HG02885 (cell line): ENCODE measurements around the gene RIC8A.
A peak's percentile ranks its signal among the peaks of the same experiment; 100 is the strongest.
"Not testable (repeated sequence)": the region's sequence is repeated elsewhere in the genome, so short reads cannot be mapped to it uniquely, and the experiment has no call there.

Experiments used
- ATAC-seq: cut with Tn5 transposase; IDR thresholded peaks from one replicate; pipeline ENCODE4 v1.9.1; 2021; ENCODE audit warnings: mild to moderate bottlenecking; ENCODE audit not compliant: unreplicated experiment, poor library complexity

Gene RIC8A

DNA sequence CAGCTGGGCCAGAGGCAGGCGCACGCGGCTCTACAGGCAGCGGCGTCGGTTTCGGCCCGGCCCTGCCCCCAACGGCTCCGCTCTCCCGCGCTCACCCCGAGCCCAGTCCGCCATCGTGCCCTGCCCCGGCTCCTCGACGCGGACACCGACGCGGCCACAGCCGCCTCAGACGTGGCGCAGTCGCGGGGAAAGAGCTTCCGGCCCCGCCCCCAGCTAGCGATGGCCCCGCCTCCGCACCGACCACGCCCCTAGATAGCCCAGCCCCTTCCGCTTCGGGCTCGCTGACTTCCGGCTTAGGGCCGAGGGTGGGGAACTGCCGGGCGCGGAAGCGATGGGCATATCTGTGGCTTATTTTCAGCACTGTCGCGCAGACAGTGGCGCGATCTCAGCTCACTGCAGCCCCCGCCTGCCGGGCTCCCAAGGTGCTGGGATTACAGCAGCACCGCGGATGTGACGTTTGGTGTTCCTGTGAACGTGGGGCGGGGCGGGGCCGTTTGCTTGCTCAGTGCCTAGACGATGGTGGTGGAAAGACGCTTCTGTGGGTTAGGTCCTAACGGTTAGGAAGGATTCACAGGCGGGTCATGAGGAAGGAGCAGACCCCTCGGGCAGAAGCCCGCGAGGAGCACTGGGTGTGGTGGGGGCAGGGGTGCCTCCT lies at the start of gene RIC8A, which contains the start of gene BET1L:
RIC8A (plus strand) TSS at position 501 of the 655 bp plus-strand sequence. CDS start 1,147 bp downstream, outside the sequence.
BET1L (minus strand) TSS at position 192 of the 655 bp plus-strand sequence; CDS start at position 114, 78 bp downstream.
- peak; percentile 85 for ATAC-seq

DNA sequence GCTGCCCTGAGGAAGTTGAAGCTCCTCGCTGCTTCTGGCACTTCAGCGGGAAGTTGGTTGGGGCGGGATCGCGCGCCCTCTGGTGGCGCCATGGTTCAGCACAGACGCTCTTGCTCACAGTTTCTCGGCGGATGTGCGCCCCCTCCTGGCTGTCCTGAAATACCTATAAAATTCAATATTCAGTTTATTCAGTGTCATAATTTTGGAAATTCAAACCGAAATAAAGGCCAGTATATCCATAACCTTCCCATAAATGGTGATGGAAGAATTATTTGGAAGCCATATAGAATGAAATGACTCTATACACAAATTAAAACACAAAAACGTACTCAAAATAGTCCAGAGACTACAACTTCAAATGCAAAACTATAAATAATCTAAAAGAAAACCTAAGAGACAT lies 27.3 kb upstream of the RIC8A start:
- ATAC-seq = not testable (repeated sequence)

DNA sequence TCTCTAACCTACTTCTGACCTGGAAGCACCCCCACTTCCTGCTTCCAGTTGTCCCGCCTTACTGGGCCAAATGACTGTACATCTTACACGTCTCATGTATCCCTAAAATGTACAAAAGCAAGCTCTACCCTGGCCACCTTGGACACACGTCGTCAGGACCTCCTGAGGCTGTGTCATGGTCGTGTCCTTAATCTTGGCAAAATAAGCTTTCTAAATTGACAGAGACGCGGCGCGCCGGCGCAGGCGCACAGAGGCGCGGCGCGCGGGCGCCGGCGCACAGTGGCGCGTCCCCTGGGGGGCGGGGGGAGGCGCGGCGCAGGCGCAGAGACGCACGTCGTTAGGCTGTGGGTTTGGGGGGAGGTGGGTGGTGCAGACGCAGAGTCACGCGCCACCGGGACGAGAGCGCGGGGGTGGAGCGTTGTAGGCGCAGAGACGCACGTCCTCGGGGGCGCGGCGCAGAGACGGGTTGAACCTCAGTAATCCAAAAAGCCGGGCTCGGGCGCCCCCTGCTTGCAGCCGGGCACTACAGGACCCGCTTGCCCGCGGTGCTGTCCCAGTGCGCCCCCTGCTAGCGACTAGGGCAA lies 18.2 kb upstream of the RIC8A start:
- ATAC-seq = not testable (repeated sequence)

DNA sequence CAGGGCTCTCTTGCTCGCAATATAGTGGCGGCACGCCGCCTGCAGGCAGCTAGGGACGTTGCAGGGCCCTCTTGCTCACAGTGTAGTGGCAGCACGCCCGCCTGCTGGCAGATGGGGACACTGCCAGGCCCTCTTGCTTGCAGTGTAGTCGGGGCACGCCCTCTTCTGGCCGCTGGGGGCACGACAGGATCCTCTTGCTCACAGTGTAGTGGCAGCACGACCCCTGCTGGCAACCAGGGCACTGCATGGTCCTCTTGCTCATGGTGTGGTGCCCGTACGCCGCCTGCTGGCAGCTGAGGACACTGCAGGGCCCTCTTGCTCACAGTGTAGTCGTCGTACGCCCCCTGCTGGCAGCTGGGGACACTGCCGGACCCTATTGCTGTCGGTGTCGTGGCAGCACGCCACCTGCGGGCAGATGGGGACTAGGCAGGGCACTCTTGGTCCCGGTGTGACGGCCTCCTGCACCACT lies 17.6 kb upstream of the RIC8A start:
- peak; percentile 84 for ATAC-seq

DNA sequence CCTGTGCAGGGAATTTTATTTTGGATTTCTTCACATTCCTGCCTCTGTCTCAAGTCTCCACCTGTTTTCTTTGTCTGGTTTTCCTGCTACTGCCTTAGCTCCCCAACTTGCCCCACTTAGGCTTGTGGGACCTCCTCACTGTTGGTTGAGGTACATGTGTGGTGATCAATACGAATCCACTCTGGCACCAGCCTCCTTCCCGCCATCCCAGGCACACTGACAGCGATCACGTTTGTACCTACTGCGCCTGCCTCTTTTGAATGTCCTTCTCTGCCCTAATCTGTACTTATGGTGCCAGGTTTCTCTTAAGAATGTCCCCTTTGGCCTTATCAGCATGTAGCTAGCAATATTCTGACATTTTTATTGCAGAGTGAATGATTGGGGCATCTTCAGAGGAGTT lies 17.0 kb upstream of the RIC8A start:
- ATAC-seq = not testable (repeated sequence)

DNA sequence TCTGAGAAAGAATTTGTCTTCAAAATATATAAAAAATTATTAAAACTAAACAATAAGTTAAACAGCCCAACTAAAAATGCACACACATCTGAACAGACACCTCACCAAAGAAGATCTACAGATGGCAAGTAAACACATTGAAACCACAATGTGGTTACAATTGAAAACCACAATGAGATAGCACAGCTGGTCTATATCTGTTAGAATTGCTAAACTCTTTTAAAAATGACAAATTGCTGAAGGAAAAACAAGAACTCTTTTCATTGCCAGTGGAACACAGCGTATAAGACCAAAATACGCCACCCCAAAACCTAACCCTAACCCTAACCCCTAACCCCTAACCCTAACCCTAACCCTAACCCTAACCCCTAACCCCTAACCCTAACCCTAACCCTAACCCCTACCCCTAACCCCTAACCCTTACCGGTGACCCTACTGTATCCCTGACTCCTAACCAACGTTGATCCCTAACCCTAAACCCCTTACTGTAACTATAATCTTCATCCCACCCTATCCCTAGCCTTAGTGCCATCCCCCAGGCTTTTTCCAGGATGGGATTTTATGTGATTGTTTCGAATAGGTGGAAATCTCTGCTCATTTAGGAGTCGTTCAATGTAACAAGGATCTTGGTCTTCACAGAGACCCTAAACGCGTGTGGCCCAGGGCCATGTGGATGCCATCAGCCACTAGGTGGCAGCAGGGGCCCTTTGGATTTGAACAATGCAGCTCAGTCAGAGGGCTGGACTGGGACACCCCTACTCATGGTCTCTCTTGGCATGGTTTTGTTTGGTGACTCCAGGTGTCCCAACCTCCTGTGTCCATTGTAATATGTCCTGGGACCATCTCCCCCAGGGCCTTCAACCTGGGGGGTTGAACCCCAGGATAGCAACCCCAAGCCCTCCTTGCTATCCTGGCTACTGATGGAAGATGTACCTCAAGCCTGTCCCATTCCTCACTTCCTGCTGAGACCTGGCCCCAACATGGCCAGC lies 15.7 kb upstream of the RIC8A start:
- ATAC-seq = not testable (repeated sequence)

DNA sequence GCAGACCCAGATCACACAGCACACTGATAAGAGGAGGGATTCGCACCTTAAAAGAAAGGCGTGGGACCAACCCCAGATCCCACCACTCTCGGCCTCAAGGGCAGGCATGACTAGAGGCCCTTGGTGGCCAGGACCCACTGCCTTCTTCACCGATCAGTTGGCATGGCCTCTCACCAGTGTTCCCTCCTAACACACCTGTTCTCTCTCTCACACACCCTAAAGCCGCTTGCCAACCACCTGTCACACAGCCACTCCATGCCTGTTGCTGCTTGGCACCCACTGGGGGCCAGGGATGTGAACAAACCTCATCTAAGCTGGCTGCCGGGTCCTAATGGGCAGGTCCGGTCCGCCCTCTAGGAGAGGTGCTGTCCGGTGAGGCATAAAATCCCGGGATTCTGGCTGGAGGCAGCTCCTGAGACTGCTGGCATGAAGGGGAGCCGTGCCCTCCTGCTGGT lies 14.8 kb upstream of the RIC8A start, which contains the start of gene SCGB1C1:
SCGB1C1 (plus strand) TSS at position 405 of the 455 bp plus-strand sequence; CDS start at position 427, 22 bp downstream.
- ATAC-seq = not testable (repeated sequence)

DNA sequence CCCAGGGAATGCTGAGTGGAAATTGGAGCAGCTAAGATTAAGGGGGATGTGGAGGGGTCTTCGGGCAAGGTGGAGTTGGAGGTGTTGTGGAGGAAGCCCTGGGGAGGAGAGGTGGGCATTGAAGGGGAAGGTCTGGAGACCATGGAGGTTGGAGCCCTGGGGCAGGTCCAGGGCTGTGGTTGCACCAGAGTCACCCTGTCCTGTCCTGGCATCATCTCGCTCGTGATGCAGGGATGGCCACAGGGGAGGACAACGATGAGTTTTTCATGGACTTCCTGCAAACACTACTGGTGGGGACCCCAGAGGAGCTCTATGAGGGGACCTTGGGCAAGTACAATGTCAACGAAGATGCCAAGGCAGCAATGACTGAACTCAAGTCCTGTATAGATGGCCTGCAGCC lies 14.0 kb upstream of the RIC8A start:
- ATAC-seq = not testable (repeated sequence)

DNA sequence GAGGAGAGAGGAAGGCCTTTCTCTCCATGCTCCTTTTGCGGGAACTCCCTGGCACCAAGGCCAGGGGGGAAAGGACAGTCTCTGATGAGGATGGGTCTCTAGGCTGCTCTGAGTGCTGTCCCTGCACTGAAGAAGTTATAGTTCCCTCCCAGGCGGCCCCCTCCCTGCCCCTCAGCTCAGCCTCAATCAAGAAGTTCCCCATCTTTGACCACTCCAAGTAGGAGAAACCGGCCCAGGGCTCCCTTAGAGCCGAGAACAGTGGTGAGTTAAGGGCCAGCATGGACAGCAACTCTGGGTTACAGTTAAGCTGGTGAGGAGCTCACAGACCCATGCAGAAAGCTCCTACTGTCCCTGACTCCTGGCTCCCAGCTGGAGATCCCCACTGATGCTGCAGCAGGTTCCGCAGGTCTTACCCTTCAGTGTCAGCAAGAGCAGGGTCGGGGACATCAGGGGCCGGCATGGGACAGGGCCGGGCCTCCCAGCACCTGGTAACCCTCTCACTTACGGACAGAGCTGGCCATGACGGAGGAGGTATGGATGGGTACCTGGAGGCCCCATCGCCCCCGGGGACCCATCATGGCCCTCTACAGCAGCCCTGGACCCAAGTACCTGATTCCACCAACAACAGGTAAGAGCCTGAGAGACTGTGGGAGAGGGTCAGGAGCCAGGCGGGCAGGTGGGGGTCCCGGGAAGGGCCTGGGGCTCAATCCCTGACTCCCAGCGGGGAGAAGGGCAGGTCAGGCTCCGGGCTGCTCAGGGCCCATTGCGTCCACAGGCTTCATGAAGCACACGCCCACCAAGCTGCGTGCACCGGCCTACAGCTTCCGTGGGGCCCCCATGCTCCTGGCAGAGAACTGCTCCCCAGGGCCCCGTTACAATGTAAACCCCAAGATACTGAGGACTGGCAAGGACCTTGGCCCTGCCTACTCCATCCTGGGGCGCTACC lies 10.4 kb upstream of the RIC8A start:
- no peak for ATAC-seq

DNA sequence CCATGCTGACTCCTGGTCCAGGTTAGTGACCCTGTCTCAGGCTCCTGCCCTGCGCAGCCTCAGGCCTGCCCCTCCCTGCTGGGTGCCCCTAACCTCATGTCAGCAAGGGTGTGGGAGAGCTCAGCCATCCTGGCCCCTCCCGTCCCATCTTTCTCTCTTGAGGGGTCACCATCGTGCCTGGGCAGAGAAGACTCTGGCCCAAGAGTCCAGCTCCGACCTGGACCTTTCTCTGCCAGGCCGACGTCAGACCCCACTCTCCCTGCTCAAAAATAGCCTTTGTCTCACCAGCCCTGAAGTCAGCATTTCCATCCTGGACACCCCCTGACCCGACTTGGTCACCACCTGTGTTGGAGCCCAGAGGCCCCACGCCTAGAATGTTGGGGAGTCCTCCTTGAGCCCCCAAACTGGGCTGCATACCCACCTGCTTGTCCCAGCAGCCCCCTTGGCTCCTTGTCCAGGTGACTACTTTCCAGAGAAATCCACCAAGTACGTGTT lies 9.7 kb upstream of the RIC8A start:
- no peak for ATAC-seq

DNA sequence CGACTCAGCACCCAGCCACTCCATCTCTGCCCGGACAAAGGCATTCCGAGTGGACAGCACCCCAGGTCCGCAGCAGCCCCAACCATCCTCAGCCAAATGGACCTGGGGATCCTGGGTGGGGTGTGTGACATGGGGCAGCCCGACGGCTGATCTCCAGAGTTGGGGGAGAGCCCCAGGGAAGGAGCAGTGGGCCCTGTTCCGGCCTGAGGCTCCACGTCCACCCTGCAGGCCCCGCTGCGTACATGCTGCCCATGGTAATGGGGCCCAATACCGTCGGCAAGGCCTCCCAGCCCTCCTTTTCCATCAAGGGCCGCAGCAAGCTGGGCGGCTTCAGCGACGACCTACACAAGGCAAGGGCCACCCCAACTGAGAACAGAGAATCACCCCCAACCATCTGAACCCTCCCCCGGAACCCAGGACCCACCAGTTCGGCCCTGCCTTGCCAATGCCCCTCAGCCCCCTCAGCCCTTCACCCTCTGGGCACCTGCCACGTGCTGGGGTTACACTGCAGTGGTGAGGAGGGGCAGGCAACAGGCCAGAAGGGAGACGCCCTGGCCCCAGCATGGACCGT lies 9.2 kb upstream of the RIC8A start:
- no peak for ATAC-seq

DNA sequence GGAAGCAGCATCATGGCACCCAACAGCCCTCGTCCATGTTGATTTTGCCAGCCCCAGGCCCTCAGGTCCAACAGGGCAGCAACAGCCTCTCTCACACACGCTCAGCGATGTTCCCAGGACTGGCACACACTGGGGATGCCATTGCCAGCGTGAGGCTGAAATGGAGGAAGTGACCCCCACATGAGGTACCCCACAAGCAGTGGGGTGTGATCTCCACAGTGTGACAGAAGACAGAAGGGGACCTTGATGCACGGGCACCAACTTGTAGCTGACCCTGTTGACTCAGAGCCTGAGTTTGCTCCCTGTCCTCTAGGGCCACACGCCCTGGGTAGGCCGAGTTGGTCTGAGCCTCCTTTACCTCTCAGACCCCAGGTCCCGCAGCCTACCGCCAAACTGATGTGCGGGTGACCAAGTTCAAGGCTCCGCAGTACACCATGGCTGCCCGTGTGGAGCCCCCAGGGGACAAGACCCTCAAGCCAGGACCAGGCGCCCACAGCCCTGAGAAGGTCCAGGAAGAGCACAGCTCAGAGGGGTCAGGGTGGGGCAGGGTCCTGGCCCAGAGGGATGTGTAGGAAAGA lies 8.4 kb upstream of the RIC8A start:
- ATAC-seq = no peak

DNA sequence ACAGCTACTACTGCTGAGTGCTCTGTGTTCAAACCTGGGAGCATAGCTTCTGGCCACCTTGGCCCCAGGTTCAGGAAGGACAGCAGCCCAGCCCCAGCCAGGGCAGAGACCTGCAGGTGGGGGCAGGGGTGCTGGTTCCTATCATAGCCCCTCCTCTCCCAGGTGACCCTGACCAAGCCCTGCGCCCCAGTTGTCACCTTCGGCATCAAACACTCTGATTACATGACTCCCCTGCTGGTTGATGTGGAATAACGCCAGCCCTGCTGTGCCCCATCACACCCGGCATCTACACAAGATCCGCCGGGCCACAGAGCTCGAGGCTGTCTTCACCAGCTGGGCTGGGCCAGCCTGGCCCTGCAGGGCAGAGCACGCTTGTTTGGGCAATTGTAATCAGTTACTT lies 7.7 kb upstream of the RIC8A start:
- no peak for ATAC-seq

DNA sequence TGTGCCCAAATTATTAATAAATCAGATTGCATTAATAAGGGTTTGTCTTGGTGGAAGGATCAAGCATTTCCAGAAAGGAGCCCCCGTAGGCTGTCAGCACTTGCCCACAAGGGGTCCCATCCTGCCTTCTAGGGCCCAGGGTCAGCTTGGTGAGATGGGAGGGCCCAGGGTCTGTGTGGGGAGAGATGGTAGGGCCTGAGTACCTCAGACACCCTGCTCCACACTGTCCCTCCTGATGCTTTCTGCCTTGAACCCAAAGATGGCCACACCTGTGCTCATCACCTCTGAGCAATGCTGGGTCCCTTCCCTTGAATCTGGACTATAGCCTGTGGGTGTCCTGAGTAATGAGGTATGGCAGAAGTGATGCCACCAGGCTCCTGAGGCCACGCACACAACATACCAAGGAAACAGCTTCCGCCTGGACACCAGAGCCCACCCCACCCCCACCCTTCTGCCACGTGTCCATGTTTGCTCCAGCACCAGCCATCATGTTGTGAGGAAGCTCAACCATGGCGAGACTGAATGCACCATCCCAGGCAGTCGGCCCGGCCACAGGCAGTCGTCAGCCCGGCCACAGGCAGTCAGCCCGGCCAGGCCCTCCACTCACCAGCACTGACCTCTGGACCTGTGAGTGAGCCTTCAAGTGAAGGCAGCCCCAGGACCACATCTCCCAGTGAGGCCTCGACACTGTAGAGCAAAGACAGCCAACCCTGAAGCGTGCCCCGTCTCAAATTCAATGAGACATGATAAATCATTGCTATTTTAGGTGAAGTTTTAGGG lies 7.1 kb upstream of the RIC8A start:
- no peak for ATAC-seq

DNA sequence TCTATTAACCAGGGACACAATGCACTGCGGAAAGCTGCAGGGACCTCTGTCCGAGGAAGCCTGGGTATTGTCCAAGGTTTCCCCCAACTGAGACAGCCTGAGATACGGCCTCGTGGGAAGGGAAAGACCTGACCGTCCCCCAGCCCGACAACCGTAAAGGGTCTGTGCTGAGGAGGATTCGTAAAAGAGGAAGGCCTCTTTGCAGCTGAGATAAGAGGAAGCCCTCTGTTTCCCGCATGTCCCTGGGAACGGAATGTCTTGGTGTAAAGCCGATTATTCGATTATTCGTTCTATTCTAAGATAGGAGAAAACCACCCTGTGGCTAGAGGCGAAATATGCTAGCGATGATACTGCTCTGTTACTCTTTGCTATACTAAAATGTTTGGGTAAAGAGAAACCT lies 5.5 kb upstream of the RIC8A start:
- no peak for ATAC-seq

DNA sequence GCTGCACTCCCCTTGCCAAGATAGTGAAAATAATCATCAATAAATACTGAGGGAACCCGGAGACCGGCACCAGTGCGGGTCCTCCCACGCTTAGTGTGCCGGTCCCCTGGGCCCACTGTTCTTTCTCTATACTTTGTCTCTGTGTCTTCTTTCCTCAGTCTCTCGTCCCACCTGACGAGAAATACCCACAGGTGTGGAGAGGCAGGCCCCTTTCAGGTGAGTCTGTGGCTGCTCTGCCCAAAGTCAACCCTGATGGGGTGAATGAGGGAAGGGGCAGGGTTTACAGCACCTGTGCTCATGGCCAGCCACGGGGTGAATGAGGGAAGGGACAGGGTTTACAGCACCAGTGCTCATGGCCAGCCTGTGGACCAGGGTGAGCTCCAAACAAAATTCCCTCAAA lies 5.0 kb upstream of the RIC8A start:
- ATAC-seq = no peak

DNA sequence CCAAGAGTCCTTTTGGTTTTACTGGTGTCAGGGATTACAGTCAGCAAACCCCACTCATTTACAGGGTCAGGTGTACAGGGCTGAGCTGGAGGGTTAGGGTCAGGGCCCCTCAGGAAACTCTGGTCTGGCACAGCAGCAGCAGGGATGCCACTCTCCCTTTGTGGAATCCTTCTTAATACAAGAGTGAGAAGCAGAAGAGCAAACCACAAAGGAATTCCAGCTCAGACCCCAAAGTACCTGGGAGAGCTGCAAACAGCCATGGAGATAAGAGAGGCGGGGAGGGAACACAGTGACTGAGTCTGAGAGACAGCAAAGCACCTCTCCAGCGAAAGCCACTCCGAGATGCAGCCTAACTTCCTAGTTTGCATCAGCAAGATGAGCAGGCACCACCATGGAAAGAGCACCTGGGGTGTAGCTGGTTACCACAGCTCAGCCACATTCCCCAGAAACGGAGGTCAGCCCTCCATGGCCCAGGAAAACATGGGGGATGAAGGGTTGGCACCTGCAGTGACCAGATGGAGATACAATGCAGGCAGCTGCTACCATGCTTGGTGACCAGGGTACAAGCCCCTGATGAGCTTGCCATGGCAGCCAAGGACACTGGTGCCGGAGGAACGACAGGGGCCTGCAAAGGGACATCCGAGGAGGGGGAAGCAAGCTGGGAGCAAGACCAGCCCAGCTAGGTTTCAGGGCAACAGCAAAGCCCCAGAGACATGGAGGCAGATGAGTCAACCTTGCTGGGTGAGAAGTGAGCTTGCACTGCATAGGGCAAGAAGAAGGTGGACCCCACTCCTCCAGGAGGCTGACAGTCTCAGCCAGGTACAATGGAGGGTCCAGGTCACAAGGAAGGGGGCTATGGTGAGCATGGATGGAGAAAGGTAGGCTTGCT lies 4.2 kb upstream of the RIC8A start:
- ATAC-seq = no peak
